ENCODE results near the gene SIM2. TPM values are rescaled to one million over a fixed set of nuclear protein-coding genes. Genes with fewer than 3 reads are reported as not detected.

SIM2 gene
- polyA plus RNA-seq, 6 donors from 2014 or later: 0.05 to 0.08 TPM; not detected in 4

GRCh38 chr21:36698385-36698980 is 432 bp upstream of the SIM2 start:
- peaks cover 50 to 89% (median 62%) of the 10 kb centered on the region in 3 donors for H3K27me3 Mint-ChIP-seq
- ATAC-seq (ENCODE audit: low read depth in 2 of 2): no peak
- H3K36me3 Mint-ChIP-seq: peaks cover 0 to 7% of the 10 kb centered on the region in 2 donors
- H3K4me1 Mint-ChIP-seq: peaks cover 12 to 25% (median 19%) of the 10 kb centered on the region in 3 donors
- DNase-seq: no peak
- H3K4me3 Mint-ChIP-seq: peak overlapping the region in 3 of 8 donors; percentile 15 to 69 (median 19)
- H3K9me3 Mint-ChIP-seq: peaks cover 0 to 3% (median 0%) of the 10 kb centered on the region in 7 donors
- peak overlapping the region in 1 of 6 donors; percentile 88 for H3K27ac Mint-ChIP-seq

- ATAC-seq (ENCODE audit: low read depth in 2 of 2): no peak
- peaks cover 45 to 89% (median 52%) of the 10 kb centered on the region in 3 donors for H3K27me3 Mint-ChIP-seq
- H3K36me3 Mint-ChIP-seq: no peaks in the 10 kb centered on the region
- peak overlapping the region in 7 of 8 donors; percentile 70 to 91 (median 72) for H3K4me3 Mint-ChIP-seq
- H3K9me3 Mint-ChIP-seq: peaks cover 0 to 3% (median 0%) of the 10 kb centered on the region in 7 donors
- peaks cover 7 to 24% (median 22%) of the 10 kb centered on the region in 3 donors for H3K4me1 Mint-ChIP-seq
- no peak for DNase-seq
- H3K27ac Mint-ChIP-seq: peak overlapping the region in 1 of 6 donors; percentile 36
Measured at GRCh38 chr21:36699546-36700294, 805 bp downstream of the SIM2 start.

- peaks cover 0 to 2% (median 0%) of the 10 kb centered on the region in 7 donors for H3K9me3 Mint-ChIP-seq
- ATAC-seq (ENCODE audit: low read depth in 2 of 2) (no peak), DNase-seq (no peak)
- H3K27me3 Mint-ChIP-seq: peaks cover 45 to 89% (median 51%) of the 10 kb centered on the region in 3 donors
- peak overlapping the region in 1 of 6 donors; percentile 73 for H3K27ac Mint-ChIP-seq
- H3K4me3 Mint-ChIP-seq: peak overlapping the region; percentile 70 to 91 (median 74)
- H3K36me3 Mint-ChIP-seq: no peaks in the 10 kb centered on the region
- H3K4me1 Mint-ChIP-seq: peaks cover 7 to 31% (median 23%) of the 10 kb centered on the region in 3 donors
Measured at GRCh38 chr21:36700295-36700970, 1.5 kb downstream of the SIM2 start.

GRCh38 chr21:36700971-36701755 is 2.2 kb downstream of the SIM2 start:
- Mint-ChIP-seq H3K27me3 (peaks cover 48 to 89% (median 51%) of the 10 kb centered on the region in 3 donors), H3K4me1 (peaks cover 12 to 38% (median 29%) of the 10 kb centered on the region in 3 donors), H3K36me3 (no peaks in the 10 kb centered on the region), H3K4me3 (peak overlapping the region; percentile 29 to 83 (median 63)), H3K9me3 (peaks cover 0 to 2% (median 0%) of the 10 kb centered on the region in 7 donors), H3K27ac (peak overlapping the region in 1 of 6 donors; percentile 72)
- no peak for DNase-seq
- no peak for ATAC-seq (ENCODE audit: low read depth in 2 of 2)

- ATAC-seq (ENCODE audit: low read depth in 2 of 2): no peak
- H3K36me3 Mint-ChIP-seq: no peaks in the 10 kb centered on the region
Measured at GRCh38 chr21:36701756-36702621, 3.1 kb downstream of the SIM2 start.

GRCh38 chr21:36702622-36702968 is 3.7 kb downstream of the SIM2 start:
- H3K27ac Mint-ChIP-seq: no peak overlapping the region
- ATAC-seq (ENCODE audit: low read depth in 2 of 2): no peak
- peaks cover 55 to 87% (median 57%) of the 10 kb centered on the region in 3 donors for H3K27me3 Mint-ChIP-seq
- peaks cover 0 to 2% (median 0%) of the 10 kb centered on the region in 7 donors for H3K9me3 Mint-ChIP-seq
- H3K4me3 Mint-ChIP-seq: peak overlapping the region in 3 of 8 donors; percentile 5 to 43 (median 37)
- no peak for DNase-seq
- peaks cover 20 to 49% (median 41%) of the 10 kb centered on the region in 3 donors for H3K4me1 Mint-ChIP-seq
- H3K36me3 Mint-ChIP-seq: no peaks in the 10 kb centered on the region

More at GRCh38 chr21:36701756-36702621, 3.1 kb downstream of the SIM2 start:
- Mint-ChIP-seq H3K9me3 (peaks cover 0 to 2% (median 0%) of the 10 kb centered on the region in 7 donors), H3K27me3 (peaks cover 51 to 89% (median 54%) of the 10 kb centered on the region in 3 donors), H3K4me1 (peaks cover 16 to 46% (median 37%) of the 10 kb centered on the region in 3 donors), H3K27ac (peak overlapping the region in 1 of 6 donors; percentile 72), H3K4me3 (peak overlapping the region in 7 of 8 donors; percentile 29 to 71 (median 52))
- DNase-seq: no peak

GRCh38 chr21:36703123-36703522 is 4.2 kb downstream of the SIM2 start:
- Mint-ChIP-seq H3K4me1 (peaks cover 20 to 50% (median 43%) of the 10 kb centered on the region in 3 donors), H3K36me3 (no peaks in the 10 kb centered on the region), H3K27me3 (peaks cover 57 to 84% (median 57%) of the 10 kb centered on the region in 3 donors), H3K4me3 (peak overlapping the region in 1 of 8 donors; percentile 37), H3K9me3 (peaks cover 0 to 2% (median 0%) of the 10 kb centered on the region in 7 donors), H3K27ac (no peak overlapping the region)
- ATAC-seq (ENCODE audit: low read depth in 2 of 2): no peak
- no peak for DNase-seq

GRCh38 chr21:36703626-36704280 is 4.8 kb downstream of the SIM2 start:
- Mint-ChIP-seq H3K27me3 (peaks cover 61 to 85% (median 63%) of the 10 kb centered on the region in 3 donors), H3K4me1 (peaks cover 23 to 54% (median 48%) of the 10 kb centered on the region in 3 donors)

GRCh38 chr21:36704281-36704957 is 5.5 kb downstream of the SIM2 start:
- DNase-seq: no peak
- Mint-ChIP-seq H3K36me3 (no peaks in the 10 kb centered on the region), H3K27me3 (peaks cover 63 to 88% (median 65%) of the 10 kb centered on the region in 3 donors), H3K27ac (no peak overlapping the region), H3K4me1 (peaks cover 23 to 57% (median 49%) of the 10 kb centered on the region in 3 donors), H3K9me3 (peaks cover 0 to 2% (median 0%) of the 10 kb centered on the region in 7 donors), H3K4me3 (peak overlapping the region in 1 of 8 donors; percentile 63)
- no peak for ATAC-seq (ENCODE audit: low read depth in 2 of 2)

More at GRCh38 chr21:36703626-36704280, 4.8 kb downstream of the SIM2 start:
- Mint-ChIP-seq H3K36me3 (no peaks in the 10 kb centered on the region), H3K27ac (no peak overlapping the region), H3K4me3 (peak overlapping the region in 3 of 8 donors; percentile 29 to 63 (median 37)), H3K9me3 (peaks cover 0 to 2% (median 0%) of the 10 kb centered on the region in 7 donors)
- DNase-seq: no peak
- no peak for ATAC-seq (ENCODE audit: low read depth in 2 of 2)

GRCh38 chr21:36704958-36705678 is 6.2 kb downstream of the SIM2 start:
- Mint-ChIP-seq H3K9me3 (peaks cover 0 to 2% (median 0%) of the 10 kb centered on the region in 7 donors), H3K27ac (no peak overlapping the region), H3K36me3 (no peaks in the 10 kb centered on the region), H3K27me3 (peaks cover 63 to 92% (median 68%) of the 10 kb centered on the region in 3 donors), H3K4me3 (peak overlapping the region in 2 of 8 donors; percentile 30 to 36), H3K4me1 (peaks cover 21 to 59% (median 50%) of the 10 kb centered on the region in 3 donors)
- ATAC-seq (ENCODE audit: low read depth in 2 of 2) (no peak), DNase-seq (no peak)

Measured in naive B cell (primary cell).